Right lobe of liver (tissue), 4 donors: Measurements from ENCODE around the gene GOLGA8B.

Experiments
- POLR2A ChIP-seq: fragments of 450-650 bp; IDR thresholded peaks from one replicate; pipeline ENCODE4 v1.6.1; 2017; ENCODE audit warnings: antibody characterized with exemption, mild to moderate bottlenecking
- TF ChIP-seq, protein P1 (sequence below), 4 donors: fragments of 200-600 bp in 3 of 4; fragments of 450-650 bp in 1 of 4; IDR thresholded peaks; one replicate each; pipeline versions ENCODE4 v1.5.1 to v1.8.0; 2016 to 2022; ENCODE audit warnings: antibody characterized with exemption in 4 of 4, mild to moderate bottlenecking in 2 of 4
- donor health status: DM: no; HTN: no; CAD: no.
- donor health status: DM: no; HTN: no; CAD: no.
- donor health status: DM: no; HTN: yes; CAD: no.

DNA sequence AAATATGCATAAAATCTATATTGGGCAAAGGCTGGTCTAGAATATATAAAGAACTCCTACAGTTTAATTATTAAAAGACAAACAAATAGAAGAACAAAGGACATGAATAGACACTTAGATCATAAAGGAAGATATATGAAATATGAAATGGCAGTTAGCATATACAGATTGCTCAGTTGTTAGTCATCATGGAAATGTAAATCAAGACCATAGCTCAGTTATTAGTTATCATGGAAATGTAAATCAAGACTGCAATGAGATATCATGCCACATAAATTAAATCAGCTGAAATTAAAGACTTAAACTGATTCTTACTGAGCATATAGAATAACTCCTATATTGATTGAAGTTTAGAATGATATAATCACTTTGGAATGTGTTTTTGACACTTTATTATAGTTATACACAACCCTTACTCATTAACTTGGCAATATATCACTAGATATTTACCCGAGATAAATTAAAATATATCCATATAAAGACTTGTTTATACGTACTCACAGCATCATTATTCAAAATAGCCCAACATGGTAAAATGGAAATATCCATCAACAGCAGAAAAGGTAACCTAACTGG is 45.2 kb upstream of the GOLGA8B start:
- no peak for TF ChIP-seq POLR2A
- TF ChIP-seq, protein P1, sequence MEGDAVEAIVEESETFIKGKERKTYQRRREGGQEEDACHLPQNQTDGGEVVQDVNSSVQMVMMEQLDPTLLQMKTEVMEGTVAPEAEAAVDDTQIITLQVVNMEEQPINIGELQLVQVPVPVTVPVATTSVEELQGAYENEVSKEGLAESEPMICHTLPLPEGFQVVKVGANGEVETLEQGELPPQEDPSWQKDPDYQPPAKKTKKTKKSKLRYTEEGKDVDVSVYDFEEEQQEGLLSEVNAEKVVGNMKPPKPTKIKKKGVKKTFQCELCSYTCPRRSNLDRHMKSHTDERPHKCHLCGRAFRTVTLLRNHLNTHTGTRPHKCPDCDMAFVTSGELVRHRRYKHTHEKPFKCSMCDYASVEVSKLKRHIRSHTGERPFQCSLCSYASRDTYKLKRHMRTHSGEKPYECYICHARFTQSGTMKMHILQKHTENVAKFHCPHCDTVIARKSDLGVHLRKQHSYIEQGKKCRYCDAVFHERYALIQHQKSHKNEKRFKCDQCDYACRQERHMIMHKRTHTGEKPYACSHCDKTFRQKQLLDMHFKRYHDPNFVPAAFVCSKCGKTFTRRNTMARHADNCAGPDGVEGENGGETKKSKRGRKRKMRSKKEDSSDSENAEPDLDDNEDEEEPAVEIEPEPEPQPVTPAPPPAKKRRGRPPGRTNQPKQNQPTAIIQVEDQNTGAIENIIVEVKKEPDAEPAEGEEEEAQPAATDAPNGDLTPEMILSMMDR (IDR thresholded peaks at IDR 0.05): no peak
